T-helper 1 cell treated with Interleukin-12 subunit alpha and Interleukin-12 subunit beta and Interleukin-4 antibody, amounts not matched to agents 30 μg/mL and 1 μg/mL, for 36 hours (primary cell): ENCODE data around the gene RXRA.
"Not testable (repeated sequence)": the region's sequence is repeated elsewhere in the genome, so short reads cannot be mapped to it uniquely, and the experiment has no call there.

Source experiments
- H3K27ac Mint-ChIP-seq: one replicate; pipeline ENCODE4 v1.8.0; 2021; ENCODE audit warnings: mild to moderate bottlenecking, mixed read lengths
- H3K27me3 Mint-ChIP-seq: one replicate; pipeline ENCODE4 v1.8.0; 2021; ENCODE audit warnings: low read depth, mixed read lengths
- H3K36me3 Mint-ChIP-seq: one replicate; pipeline ENCODE4 v1.8.0; 2021; ENCODE audit warnings: low read depth, mixed read lengths
- H3K4me1 Mint-ChIP-seq: one replicate; pipeline ENCODE4 v1.8.0; 2021; ENCODE audit warnings: low read depth, mixed read lengths
- H3K4me3 Mint-ChIP-seq: one replicate; pipeline ENCODE4 v1.8.0; 2021; ENCODE audit warnings: mild to moderate bottlenecking, moderate library complexity, mixed read lengths
- H3K9me3 Mint-ChIP-seq: one replicate; pipeline ENCODE4 v1.8.0; 2021; ENCODE audit warnings: mixed read lengths

The RXRA gene

GRCh38 chr9:134299883-134300282 is 26.4 kb upstream of the RXRA start:
- no peaks in the 10 kb centered on the region for H3K36me3 Mint-ChIP-seq
- no peaks in the 10 kb centered on the region for H3K27me3 Mint-ChIP-seq
- H3K4me3 Mint-ChIP-seq: no peak overlapping the region
- H3K4me1 Mint-ChIP-seq: peaks cover 5% of the 10 kb centered on the region
- no peaks in the 10 kb centered on the region for H3K9me3 Mint-ChIP-seq
- H3K27ac Mint-ChIP-seq: no peak overlapping the region

GRCh38 chr9:134301387-134302129 is 24.7 kb upstream of the RXRA start:
- no peak overlapping the region for H3K27ac Mint-ChIP-seq
- no peak overlapping the region for H3K4me3 Mint-ChIP-seq
- H3K9me3 Mint-ChIP-seq: no peaks in the 10 kb centered on the region
- no peaks in the 10 kb centered on the region for H3K36me3 Mint-ChIP-seq
- H3K4me1 Mint-ChIP-seq: peaks cover 5% of the 10 kb centered on the region
- no peaks in the 10 kb centered on the region for H3K27me3 Mint-ChIP-seq

- Mint-ChIP-seq H3K4me3 (no peak overlapping the region), H3K27ac (no peak overlapping the region), H3K36me3 (no peaks in the 10 kb centered on the region), H3K27me3 (no peaks in the 10 kb centered on the region), H3K9me3 (no peaks in the 10 kb centered on the region), H3K4me1 (peaks cover 5% of the 10 kb centered on the region)
Observed at GRCh38 chr9:134302130-134302817, 24.0 kb upstream of the RXRA start.

GRCh38 chr9:134303601-134304000 is 22.7 kb upstream of the RXRA start:
- no peak overlapping the region for H3K27ac Mint-ChIP-seq
- H3K4me3 Mint-ChIP-seq: no peak overlapping the region
- H3K4me1 Mint-ChIP-seq: peaks cover 5% of the 10 kb centered on the region
- no peaks in the 10 kb centered on the region for H3K9me3 Mint-ChIP-seq
- no peaks in the 10 kb centered on the region for H3K36me3 Mint-ChIP-seq
- no peaks in the 10 kb centered on the region for H3K27me3 Mint-ChIP-seq

GRCh38 chr9:134304261-134304660 is 22.0 kb upstream of the RXRA start:
- no peaks in the 10 kb centered on the region for H3K9me3 Mint-ChIP-seq
- H3K27me3 Mint-ChIP-seq: no peaks in the 10 kb centered on the region
- peaks cover 5% of the 10 kb centered on the region for H3K4me1 Mint-ChIP-seq
- H3K36me3 Mint-ChIP-seq: no peaks in the 10 kb centered on the region
- H3K4me3 Mint-ChIP-seq: no peak overlapping the region
- no peak overlapping the region for H3K27ac Mint-ChIP-seq

- Mint-ChIP-seq H3K9me3 (no peaks in the 10 kb centered on the region), H3K4me3 (no peak overlapping the region), H3K4me1 (peaks cover 5% of the 10 kb centered on the region), H3K36me3 (no peaks in the 10 kb centered on the region), H3K27me3 (no peaks in the 10 kb centered on the region), H3K27ac (no peak overlapping the region)
Observed at GRCh38 chr9:134304690-134305089, 21.6 kb upstream of the RXRA start.

GRCh38 chr9:134305533-134305932 is 20.7 kb upstream of the RXRA start:
- H3K27me3 Mint-ChIP-seq: no peaks in the 10 kb centered on the region
- H3K27ac Mint-ChIP-seq: no peak overlapping the region
- no peaks in the 10 kb centered on the region for H3K36me3 Mint-ChIP-seq
- no peak overlapping the region for H3K4me3 Mint-ChIP-seq
- H3K9me3 Mint-ChIP-seq: no peaks in the 10 kb centered on the region
- peaks cover 5% of the 10 kb centered on the region for H3K4me1 Mint-ChIP-seq

GRCh38 chr9:134306042-134306441 is 20.2 kb upstream of the RXRA start:
- not testable (repeated sequence) for H3K4me3 Mint-ChIP-seq, H3K9me3 Mint-ChIP-seq, H3K27ac Mint-ChIP-seq, H3K4me1 Mint-ChIP-seq, H3K27me3 Mint-ChIP-seq, H3K36me3 Mint-ChIP-seq

GRCh38 chr9:134306636-134307600 is 19.3 kb upstream of the RXRA start:
- Mint-ChIP-seq H3K4me1 (no peaks in the 10 kb centered on the region), H3K27me3 (peaks cover 4% of the 10 kb centered on the region), H3K9me3 (no peaks in the 10 kb centered on the region), H3K4me3 (no peak overlapping the region), H3K27ac (no peak overlapping the region), H3K36me3 (no peaks in the 10 kb centered on the region)

GRCh38 chr9:134307674-134308638 is 18.3 kb upstream of the RXRA start:
- H3K4me3 Mint-ChIP-seq: no peak overlapping the region
- no peaks in the 10 kb centered on the region for H3K36me3 Mint-ChIP-seq
- H3K27ac Mint-ChIP-seq: no peak overlapping the region
- H3K4me1 Mint-ChIP-seq: no peaks in the 10 kb centered on the region
- peaks cover 4% of the 10 kb centered on the region for H3K27me3 Mint-ChIP-seq
- no peaks in the 10 kb centered on the region for H3K9me3 Mint-ChIP-seq

- not testable (repeated sequence) for H3K36me3 Mint-ChIP-seq
Observed at GRCh38 chr9:134308639-134309220, 17.5 kb upstream of the RXRA start.

GRCh38 chr9:134313470-134313869 is 12.8 kb upstream of the RXRA start:
- Mint-ChIP-seq H3K27ac (no peak overlapping the region), H3K4me1 (no peaks in the 10 kb centered on the region), H3K4me3 (no peak overlapping the region), H3K9me3 (no peaks in the 10 kb centered on the region), H3K27me3 (peaks cover 16% of the 10 kb centered on the region), H3K36me3 (no peaks in the 10 kb centered on the region)

More at GRCh38 chr9:134308639-134309220, 17.5 kb upstream of the RXRA start:
- H3K27ac Mint-ChIP-seq, H3K4me1 Mint-ChIP-seq, H3K4me3 Mint-ChIP-seq, H3K9me3 Mint-ChIP-seq: not testable (repeated sequence)
- peaks cover 11% of the 10 kb centered on the region for H3K27me3 Mint-ChIP-seq

- H3K4me3 Mint-ChIP-seq: no peak overlapping the region
- H3K9me3 Mint-ChIP-seq: no peaks in the 10 kb centered on the region
- no peak overlapping the region for H3K27ac Mint-ChIP-seq
- no peaks in the 10 kb centered on the region for H3K36me3 Mint-ChIP-seq
- H3K4me1 Mint-ChIP-seq: no peaks in the 10 kb centered on the region
- H3K27me3 Mint-ChIP-seq: peaks cover 16% of the 10 kb centered on the region
Observed at GRCh38 chr9:134314039-134314949, 12.0 kb upstream of the RXRA start.
